ELF-1 (cell line): ENCODE data around the gene PMVK.
"Not testable (repeated sequence)": the region's sequence is repeated elsewhere in the genome, so short reads cannot be mapped to it uniquely, and the experiment has no call there.

Source experiments
- DNase-seq: peaks from one replicate; pipeline ENCODE4 v3.0.0-alpha.2; 2016; ENCODE audit warnings: low read depth, low spot score

The PMVK gene

GRCh38 chr1:154936555-154937084 lies at the start of gene PMVK:
TSS of gene PMVK (minus strand) at chr1:154936719. CDS start at chr1:154936685, 34 bp downstream.
- DNase-seq: peak; percentile 97

GRCh38 chr1:154983776-154984466 lies 47.4 kb upstream of the PMVK start:
- peak; percentile 30 for DNase-seq

GRCh38 chr1:154982897-154983648 lies 46.6 kb upstream of the PMVK start, which contains the start of gene FLAD1:
TSS of gene FLAD1 (plus strand) at chr1:154983344. CDS start at chr1:154983695, 351 bp downstream.
- DNase-seq: peak; percentile 100

GRCh38 chr1:154982341-154982740 lies 45.8 kb upstream of the PMVK start:
- DNase-seq: peak; percentile 58

GRCh38 chr1:154978360-154978759 lies 41.8 kb upstream of the PMVK start:
- no peak for DNase-seq

DNA sequence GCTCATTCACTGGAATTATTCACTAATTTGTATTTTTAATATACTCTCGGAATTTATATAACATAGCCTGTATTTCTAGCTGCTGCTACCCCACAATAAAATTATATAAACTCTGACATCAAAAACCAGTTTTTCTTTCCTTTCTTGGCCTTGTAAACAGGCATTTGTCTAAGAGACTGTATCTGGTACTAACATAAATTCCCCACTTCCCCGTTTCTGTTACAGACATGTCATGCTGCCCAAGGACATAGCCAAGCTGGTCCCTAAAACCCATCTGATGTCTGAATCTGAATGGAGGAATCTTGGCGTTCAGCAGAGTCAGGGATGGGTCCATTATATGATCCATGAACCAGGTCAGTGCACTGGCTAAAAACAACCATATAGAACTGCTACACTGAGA lies 41.2 kb upstream of the PMVK start:
- not testable (repeated sequence) for DNase-seq

DNA sequence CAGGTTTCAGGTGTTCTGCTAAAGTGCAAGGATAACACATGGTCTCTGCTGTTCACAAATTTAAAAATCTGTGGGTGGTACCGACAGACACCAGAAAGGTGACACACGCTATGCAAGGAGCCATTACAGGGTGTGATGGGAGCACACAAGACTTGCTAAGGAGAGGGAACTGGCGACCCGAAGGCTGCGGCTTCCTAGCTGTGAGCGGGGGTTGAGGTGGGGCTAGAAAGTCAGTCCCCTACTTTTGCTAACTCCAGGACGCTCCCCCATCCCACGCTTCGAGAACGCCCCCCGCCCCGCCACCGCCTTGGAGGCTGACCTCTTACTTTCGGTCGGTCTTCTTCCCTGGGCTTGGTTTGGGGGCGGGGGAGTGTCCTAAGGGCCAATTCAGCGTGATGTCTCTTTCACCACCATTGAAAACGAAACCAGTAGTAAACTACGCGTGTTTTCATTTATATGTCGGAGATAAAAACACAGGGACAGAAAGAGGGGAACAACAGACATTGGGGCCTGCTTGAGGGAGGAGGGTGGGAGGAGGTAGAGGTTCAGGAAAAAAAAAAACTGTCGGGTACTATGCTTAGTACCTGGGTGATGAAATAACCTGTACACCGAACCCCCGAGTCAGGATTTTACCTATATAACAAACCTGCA lies 39.0 kb upstream of the PMVK start:
- peak; percentile 53 for DNase-seq

GRCh38 chr1:154974808-154975408 lies 38.4 kb upstream of the PMVK start:
- peak; percentile 98 for DNase-seq

DNA sequence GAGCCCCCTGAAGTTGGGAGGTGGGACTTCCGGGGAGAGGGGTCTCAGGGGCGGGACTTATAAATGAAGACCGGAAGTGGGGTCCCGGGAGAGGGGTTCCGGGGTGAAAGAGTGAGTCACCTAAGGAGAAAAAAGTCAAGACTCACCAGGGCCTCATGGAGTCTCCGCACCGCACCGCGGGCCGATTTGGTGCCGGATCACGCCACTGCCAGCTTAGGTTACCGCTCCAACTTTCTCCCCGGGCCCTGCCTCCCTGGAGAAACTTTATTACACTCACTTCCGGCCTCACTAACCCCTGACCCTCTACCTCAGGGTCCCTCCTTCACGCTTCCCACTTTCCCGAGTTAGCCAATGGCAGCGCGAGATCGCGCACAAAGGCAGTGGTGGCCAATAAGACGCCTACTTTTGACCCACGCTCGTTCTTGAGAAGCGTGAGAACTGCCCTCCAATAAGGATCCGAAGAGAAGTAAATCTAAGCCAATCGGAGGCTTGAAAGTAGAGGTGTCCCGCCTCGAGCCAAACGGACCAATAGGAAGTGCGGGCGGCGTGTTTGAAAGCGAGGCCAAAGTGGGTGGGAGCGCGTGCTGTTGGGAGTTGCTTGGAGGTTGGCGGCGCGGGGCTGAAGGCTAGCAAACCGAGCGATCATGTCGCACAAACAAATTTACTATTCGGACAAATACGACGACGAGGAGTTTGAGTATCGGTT lies 37.7 kb upstream of the PMVK start, which contains the start of gene CKS1B:
Gene CKS1B (plus strand): TSS at position 580 of the 706 bp plus-strand sequence. CDS start 65 bp downstream, at position 645.
- peak; percentile 100 for DNase-seq

DNA sequence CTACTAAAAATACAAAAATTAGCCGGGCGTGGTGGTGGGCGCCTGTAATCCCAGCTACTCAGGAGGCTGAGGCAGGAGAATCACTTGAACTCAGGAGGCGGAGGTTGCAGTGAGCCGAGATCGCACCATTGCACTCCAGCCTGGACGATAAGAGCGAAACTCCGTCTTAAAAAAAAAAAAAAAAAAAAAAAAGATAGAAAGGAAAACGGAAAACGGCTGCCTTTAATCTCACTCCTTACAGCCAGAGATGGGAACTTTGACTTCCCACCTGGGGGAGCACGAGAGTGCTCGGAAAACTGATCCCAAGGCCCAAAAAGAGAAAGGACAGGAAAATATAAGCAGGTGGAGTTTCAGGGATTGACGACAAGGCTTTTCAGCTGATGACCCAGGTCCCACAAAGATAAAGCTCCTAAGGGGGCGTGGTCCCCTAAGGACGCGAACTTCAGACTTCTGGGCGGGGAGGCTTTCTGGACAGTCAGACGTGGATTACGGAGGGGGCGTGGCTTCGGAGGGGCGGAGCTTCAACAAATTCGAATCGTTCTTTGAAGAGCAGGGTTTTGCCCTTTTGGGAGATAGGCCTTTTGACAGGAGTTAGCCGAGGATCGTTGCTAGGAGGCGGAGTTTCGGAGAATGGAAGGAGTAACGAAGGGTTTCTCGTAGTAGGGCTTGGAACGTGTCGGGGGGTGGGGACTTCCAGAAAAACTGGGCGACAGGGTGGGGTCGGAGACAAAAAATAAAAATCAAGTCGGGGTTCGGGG lies 37.0 kb upstream of the PMVK start:
- DNase-seq: peak; percentile 99

- DNase-seq: peak; percentile 97
These were observed 36.2 kb upstream of the PMVK start for GRCh38 chr1:154972517-154973343.

DNA sequence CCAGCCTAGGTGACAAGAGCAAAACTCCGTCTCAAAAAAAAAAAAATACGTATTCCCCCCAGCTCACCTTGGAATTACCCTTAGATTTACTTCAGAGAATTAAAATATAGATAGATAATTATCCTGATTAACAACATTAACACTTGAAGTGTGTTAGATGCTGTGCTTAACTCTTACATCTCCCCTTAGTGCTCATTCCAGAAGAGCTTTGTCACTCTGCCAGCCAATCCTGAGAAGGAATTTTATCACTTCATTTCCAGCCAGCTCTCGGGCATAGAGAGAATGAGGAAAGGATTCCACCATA lies 35.6 kb upstream of the PMVK start:
- DNase-seq: no peak

- no peak for DNase-seq
These were observed 35.0 kb upstream of the PMVK start for GRCh38 chr1:154971341-154971998.

DNA sequence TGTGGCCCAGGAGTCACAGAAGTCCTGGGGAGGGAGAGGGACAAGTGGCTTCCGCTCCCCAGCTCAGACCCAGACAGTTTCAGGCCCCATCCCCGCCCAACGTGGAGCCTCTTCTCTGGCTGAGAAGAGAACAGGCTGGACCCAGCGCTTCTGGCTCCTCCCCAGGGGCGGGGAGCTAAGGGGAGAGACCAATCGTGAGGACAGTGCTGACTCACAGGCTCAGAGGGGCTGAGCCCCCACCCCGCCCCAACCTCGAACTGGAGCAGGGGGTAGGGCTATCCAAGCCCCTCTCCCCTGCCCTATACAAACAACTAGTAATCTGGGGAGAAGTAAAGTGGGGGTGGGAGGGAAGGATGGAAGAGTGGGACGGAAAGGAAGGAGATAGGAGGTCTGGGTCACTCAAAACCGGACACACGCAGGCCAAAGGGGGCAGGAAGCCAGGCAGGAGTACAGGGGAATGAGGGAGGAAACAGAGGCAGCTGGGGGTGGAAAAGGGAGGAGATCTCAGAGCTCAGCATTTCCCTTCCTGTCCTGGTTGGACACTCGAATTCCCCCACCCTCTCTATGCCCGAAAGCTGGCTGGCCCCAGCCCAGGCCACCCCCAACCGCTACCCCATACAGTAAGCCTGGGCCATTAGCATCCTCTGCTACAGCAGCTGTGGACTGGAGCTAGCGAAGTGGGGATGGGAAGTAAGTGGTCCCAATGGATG lies 34.3 kb upstream of the PMVK start, which contains the start of gene SHC1:
Gene SHC1 (minus strand): TSS at position 117 of the 710 bp plus-strand sequence. CDS start 221 bp downstream, outside the sequence.
- DNase-seq: peak; percentile 95

- DNase-seq: no peak
These were observed 33.4 kb upstream of the PMVK start for GRCh38 chr1:154969860-154970452.

DNA sequence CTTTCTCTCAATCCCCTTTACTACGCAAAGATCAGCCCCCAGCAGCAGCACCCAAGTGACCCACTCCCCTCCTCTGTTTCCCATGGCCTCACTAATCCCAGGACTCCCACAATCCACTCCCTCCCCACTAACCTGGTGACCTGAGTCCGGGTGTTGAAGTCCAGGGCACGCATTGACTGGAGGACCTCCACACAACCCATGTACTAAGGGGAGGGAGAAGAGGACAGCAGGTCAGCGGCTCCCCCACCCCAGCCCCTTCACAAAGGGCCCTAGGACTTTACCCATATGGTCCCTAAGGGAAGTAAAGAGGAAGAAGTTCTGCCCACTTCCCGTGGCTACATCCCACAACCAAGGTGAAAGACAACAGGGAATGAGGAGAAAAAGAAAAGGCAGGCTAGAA lies 32.7 kb upstream of the PMVK start:
- DNase-seq: no peak

DNA sequence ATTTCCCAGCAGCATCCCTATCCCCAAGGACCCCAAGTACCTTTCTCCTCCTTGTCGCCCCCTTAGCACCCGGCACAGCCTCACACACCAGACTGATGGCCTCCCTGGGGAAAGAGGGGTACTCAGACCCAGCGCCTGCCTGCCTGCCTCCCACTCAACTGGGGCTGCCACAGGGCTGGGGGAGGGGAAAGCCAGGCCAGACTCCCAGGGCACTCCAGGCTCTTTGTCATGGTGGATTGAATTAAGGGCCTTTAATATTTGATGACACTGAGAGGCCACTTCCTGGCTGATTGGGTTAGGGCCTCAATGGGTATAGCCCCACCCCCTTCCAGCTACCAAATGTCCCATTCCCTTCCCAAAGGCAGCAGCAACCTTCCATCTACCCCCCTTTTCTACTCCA lies 32.2 kb upstream of the PMVK start:
- DNase-seq: no peak
